GM12872 (cell line): ENCODE measurements around the gene IER2.

Experiments used
- TF ChIP-seq, protein P1 (sequence below): IDR thresholded peaks from 3 replicates; pipeline ENCODE4 v1.5.1; 2011; ENCODE audit warnings: low read depth, mild to moderate bottlenecking, low read length, moderate library complexity; ENCODE audit not compliant: insufficient read depth

Gene IER2

DNA sequence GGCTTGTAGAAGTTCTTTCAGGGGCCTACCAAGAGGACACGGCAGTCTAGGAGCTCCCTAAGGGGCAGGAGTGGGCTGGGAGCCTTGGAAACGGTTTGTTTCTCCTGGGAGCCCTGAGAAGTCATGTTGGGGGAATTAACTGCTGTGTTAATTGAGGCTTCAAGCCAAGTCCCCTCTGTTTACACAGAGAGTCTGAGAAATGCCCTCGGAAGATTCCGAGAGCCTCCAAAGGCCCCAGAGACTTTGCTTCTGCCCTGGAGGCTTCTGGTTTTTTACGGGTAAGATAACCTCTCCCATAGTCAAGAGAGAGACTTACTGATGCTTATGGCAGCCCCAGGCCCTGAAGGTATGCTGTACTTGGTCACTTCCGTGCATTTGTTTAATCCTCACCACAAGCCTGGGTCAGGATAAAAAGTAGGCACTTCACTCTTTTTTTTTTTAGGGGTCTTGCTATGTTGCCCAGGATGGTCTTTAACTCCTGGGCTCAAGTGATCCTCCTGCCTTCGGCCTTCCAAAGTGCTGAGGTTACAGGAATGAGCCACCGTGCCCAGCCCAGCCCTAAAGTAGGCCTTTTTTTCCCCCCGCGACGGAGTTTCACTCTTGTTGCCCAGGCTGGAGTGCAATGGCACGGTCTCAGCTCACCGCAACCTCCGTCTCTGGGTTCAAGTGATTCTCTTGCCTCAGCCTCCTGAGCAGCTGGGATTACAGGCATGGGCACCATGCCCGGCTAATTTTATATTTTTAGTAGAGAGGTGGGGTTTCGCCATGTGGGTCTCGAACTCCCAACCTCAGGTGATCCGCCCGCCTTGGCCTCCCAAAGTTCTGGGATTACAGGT, 15.2 kb downstream of the IER2 start:
- TF ChIP-seq, protein P1, sequence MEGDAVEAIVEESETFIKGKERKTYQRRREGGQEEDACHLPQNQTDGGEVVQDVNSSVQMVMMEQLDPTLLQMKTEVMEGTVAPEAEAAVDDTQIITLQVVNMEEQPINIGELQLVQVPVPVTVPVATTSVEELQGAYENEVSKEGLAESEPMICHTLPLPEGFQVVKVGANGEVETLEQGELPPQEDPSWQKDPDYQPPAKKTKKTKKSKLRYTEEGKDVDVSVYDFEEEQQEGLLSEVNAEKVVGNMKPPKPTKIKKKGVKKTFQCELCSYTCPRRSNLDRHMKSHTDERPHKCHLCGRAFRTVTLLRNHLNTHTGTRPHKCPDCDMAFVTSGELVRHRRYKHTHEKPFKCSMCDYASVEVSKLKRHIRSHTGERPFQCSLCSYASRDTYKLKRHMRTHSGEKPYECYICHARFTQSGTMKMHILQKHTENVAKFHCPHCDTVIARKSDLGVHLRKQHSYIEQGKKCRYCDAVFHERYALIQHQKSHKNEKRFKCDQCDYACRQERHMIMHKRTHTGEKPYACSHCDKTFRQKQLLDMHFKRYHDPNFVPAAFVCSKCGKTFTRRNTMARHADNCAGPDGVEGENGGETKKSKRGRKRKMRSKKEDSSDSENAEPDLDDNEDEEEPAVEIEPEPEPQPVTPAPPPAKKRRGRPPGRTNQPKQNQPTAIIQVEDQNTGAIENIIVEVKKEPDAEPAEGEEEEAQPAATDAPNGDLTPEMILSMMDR, result no peak

DNA sequence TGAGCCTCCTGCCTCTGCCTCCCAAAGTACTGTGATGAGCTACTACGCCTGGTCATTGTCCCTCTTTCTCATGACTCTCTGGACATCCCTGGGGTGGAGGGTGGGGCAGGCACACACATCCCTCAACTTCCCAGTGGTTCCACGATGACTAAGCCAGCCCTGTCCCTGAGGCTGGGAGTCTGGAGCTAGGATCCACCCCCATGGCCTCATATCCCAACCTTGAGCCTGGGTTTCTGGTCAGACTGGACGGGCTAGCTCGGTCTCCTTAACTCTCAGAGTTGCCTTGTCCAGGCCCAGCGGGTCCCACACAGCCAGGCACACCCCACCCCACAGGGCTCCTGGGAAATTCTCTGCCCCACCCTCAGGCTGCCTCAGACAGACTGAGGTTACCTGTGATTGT, 19.6 kb downstream of the IER2 start:
- TF ChIP-seq, protein P1, result no peak

DNA sequence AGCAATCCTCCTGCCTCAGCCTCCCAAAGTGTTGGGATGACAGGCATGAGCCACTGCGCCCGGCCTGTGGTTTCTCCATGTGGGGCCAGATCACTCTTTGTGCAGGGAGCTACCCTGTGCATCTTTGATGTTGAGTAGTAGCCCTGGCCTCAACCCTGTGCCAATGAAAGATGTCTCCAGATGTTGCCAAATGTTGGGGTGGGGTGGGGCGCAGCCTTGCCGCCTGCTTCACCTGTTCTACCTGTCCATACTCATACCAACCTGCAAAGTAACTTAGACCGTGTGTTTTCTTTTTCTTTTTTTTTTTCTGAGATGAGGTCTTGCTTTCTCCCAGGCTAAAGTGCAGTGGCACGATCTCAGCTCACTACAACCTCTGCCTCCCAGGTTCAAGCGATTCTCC, 20.9 kb downstream of the IER2 start:
- TF ChIP-seq, protein P1, result no peak

DNA sequence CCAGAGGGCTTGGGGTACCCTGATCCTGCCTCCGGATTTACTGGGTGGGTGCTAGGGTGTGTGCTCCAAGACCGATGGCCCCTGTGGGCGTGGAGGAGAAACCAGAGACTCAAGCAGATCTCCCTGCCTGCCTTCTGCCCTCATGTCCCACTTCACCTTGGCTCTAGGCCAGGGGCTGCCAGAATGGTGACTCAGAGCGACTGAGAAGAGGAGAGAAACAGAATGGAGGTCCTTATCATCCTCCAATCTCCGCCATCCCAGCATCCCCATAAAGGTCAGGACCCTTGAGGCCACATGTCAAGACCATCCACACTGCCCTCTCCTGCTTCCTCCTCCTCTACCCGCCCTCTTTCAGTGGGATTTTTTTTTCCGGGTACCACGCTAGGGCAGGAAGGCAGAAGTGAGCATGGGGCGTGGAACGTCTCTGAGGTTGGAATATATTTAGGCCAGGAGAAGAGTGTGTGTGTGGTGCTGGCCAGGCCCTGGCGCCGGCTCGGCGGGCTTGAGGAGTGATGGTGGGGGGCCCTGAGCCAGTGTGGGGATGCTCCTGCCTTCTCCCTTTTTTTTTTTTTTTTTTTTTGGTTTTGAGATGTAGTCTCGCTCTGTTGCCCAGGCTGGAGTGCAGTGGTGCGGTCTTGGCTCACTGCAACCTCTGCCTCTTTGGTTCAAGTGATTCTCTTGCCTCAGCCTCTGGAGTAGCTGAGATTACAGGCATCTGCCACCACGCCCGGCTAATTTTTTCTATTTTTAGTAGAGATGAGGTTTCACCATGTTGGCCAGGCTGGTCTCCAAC, 22.3 kb downstream of the IER2 start:
- TF ChIP-seq, protein P1, result no peak

DNA sequence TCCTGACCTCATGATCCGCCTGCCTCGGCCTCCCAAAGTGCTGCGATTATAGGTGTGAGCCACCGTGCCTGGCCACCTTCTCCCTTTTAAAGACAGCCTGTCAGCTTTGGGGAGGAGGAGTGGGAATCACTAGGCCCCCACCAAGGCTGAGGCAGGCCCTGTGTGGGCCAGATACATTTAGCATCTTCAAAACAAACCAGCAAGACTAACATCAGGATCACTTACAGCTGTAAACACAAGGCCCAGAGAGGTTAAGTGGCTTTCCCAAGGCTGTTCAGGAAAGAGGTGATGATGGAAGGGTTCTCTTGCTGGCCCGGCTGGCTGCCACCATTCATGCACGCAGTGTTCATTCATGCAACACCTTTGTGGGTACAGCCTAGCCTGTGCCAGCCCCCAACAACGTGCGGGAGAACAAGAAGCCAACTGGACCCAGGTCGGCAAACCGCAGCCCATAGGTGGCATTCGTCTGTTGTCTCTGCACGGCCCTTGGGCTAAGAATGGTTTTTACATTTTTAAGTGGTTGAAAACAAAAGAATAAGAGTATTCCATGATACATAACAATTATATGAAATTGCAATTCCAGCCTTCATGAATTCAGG, 23.0 kb downstream of the IER2 start:
- TF ChIP-seq, protein P1, result no peak

DNA sequence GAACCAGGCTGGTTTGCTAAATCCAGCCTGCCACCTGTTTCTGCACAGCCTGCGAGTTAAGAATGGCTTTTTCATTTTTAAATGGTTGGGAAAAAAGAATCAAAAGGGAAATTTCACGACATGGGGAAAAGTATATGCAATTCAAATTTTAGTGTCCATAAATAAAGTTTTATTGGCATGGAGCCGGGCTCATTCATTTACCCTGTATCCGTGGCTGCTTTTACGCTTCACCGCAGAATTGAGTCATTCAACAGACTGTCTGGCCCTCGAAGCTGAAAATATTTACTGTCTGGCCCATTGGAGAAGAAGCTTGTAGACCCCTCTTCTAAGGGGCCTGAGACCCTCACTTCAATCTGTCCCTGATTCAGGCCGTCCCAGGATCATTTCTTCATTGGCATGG, 26.1 kb downstream of the IER2 start:
- TF ChIP-seq, protein P1, result no peak

DNA sequence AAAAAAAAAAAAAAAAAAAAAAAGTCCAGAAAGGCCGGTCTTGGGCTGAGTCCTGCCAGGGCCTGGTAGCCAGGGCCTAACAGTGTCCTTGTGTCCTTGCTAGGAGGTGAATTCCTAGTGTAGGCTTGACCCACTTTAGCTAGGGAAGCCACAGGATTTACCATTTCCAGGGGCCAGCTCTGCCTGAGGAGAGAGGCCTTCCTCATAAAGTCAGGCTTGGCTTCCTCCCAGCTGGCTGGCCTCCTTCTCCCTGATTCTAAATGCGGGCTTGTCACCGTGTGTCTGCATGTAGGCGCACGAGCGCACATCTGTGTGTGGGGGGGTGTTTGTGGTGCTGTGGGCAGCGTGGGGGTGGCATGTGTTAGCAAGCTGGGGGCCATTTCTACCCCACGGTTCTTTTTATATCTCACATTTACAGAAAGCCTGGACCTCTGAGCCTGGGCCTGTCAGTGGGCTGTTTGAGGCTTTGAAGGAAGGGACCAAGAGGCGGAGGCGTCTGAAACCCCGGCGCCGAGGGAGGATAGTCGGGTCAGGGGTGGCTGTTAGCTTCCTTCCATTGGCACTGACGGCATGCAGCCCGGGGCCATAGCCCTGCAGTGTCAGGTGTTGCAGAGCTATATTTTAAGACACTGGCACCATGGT, 31.7 kb downstream of the IER2 start:
- TF ChIP-seq, protein P1, result no peak
